GM21786 (cell line): ENCODE measurements around the gene ALG3.

Experiments used
- ATAC-seq: cut with Tn5 transposase; IDR thresholded peaks from one replicate; pipeline ENCODE4 v1.9.1; 2021; ENCODE audit not compliant: unreplicated experiment

The ALG3 gene

DNA sequence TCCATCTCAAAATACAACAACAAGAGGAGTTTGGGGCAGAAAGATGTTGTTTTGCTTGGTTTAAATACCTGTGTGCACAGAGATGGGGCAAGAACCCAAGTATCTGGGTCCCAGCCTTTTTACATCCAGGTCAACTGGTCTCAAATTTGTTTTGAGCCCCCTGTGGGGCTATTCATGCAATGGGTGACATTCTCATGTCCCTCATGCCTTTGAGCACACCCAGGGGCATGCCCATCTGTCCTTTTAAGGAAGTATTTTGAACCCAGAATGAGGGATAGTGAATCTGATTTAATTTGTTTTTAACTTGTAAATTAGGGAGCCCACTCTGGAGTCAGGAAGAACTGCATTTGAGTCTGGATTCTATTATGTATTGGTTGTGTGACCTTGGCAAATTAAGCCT is 47.9 kb downstream of the ALG3 start:
- ATAC-seq: no peak

DNA sequence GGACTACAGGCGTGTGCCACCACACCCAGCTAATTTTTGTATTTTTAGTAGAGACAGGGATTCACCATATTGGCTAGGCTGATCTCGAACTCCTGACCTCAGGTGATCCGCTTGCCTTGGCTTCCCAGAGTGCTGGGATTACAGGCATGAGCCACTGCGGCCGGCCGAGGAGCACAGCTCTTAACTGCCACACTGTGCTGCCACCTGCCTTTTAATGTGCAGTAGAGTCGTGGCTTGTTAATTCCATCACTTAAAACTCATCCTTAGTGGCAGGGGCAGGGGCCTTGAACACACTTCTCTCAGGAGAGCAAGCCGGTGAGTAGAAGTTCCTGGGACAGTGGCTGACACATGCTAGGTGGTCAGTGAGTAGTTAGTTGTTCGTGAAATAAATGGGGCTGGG is 50.3 kb downstream of the ALG3 start:
- ATAC-seq: no peak

DNA sequence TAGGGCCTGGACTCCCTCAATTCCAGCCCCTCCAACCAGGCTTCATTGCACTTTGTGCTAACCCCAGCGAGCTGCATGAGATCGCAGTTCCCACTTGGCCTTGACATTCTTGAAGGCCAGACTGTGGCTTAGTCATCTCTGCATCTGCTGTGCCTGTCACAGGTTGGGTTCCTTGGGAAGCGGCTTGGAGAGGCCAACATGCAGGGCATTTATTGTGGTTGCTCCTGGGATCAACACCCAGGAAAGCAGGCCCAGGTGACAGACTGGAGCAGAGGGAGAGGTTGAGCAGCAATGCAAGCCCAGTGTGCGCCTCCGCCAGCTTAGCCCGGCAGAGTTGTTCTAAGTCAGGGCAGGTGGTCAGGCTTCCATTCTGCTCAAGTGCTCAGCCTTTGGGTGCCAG is 52.2 kb downstream of the ALG3 start:
- ATAC-seq: no peak

GRCh38 chr3:184193991-184194539 is 54.7 kb downstream of the ALG3 start:
- ATAC-seq: no peak

DNA sequence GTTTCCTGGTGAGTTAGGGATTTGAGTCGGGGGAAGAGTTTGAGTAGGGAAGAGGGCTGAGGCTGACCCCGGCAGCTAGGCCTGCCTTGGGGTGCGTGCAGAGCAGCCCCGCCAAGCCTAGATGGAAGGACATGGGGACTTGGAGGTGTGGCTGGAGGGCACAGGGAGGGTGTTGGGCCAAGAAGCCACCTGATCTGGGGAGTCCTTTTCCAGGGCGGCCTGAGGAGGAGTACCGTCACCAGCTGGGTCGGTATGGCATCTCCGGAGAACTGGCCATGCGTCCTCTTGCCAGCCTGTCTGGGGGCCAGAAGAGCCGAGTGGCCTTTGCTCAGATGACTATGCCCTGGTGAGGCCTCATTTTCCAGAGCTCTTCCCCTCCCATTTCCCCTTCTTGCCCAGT is 55.9 kb downstream of the ALG3 start:
- ATAC-seq: no peak
